Measurements from ENCODE around the gene SORCS3. TPM values are rescaled to one million over a fixed set of nuclear protein-coding genes. Genes with fewer than 3 reads are reported as not detected.

Gene SORCS3
- total RNA-seq, 1 experiment from 2014 or later: 0.04 TPM

DNA sequence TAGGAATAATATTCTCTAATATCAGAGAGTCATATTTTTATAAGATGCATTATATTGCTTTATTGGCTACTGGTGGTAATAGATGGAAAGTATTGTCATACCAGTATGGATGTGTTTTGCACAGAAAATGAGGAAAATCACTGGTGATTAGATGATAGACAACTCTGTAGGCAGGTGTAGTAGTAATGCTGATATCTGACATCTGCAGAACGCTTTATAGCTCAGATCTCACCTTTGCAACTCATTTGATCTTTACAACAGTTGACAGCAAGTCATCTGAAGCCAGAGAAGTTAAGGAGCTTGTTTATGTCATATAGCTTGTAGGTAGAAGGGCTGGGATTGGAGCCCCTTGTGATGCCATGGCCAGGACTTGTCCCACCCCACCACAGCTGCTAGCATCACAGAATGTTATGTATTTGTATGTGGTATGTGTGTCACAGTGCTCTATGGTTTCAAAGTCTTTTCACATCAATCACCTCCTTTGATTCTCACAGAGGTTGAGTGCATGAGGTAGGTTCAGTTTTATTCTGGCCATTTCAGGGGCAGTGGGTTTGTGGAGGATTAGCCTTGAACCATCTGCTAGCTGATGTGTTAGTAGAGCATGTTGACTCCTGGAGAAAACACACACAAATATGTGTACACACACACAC is 140.0 kb downstream of the SORCS3 start:
- no peaks in the 10 kb centered on the region for H4K20me1 ChIP-seq (ENCODE audit: control insufficient read depth, insufficient read depth, insufficient read length)
- WGBS (ENCODE audit: extremely low coverage, insufficient read length, low lambda C conversion rate): no CpG with 5 or more reads among the region's 1 CpG
- no peak overlapping the region for H2BK5ac ChIP-seq (ENCODE audit: insufficient read length, low read length)
- TF ChIP-seq, protein P1, sequence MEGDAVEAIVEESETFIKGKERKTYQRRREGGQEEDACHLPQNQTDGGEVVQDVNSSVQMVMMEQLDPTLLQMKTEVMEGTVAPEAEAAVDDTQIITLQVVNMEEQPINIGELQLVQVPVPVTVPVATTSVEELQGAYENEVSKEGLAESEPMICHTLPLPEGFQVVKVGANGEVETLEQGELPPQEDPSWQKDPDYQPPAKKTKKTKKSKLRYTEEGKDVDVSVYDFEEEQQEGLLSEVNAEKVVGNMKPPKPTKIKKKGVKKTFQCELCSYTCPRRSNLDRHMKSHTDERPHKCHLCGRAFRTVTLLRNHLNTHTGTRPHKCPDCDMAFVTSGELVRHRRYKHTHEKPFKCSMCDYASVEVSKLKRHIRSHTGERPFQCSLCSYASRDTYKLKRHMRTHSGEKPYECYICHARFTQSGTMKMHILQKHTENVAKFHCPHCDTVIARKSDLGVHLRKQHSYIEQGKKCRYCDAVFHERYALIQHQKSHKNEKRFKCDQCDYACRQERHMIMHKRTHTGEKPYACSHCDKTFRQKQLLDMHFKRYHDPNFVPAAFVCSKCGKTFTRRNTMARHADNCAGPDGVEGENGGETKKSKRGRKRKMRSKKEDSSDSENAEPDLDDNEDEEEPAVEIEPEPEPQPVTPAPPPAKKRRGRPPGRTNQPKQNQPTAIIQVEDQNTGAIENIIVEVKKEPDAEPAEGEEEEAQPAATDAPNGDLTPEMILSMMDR (conservative IDR thresholded peaks at IDR 0.05): no peak
- H3K27ac Mint-ChIP-seq: no peak overlapping the region
- H2AK5ac ChIP-seq (ENCODE audit: insufficient read length, low read length): no peak overlapping the region
- no peak overlapping the region for H3T11ph ChIP-seq (ENCODE audit: low read length)
- DNase-seq: no peak
- H3K14ac ChIP-seq (ENCODE audit: insufficient read depth, low read length): no peak overlapping the region
- peaks cover 0 to 11% of the 10 kb centered on the region in 2 experiments; a peak in 1 of 4 replicates for H3K4me1 Mint-ChIP-seq
- no peaks in the 10 kb centered on the region for H3K4me1 ChIP-seq (ENCODE audit: insufficient read depth, low read length)
- H3K27ac ChIP-seq (ENCODE audit: insufficient read length, low read depth, low read length): no peak overlapping the region
- no peak overlapping the region for H4K5ac ChIP-seq (ENCODE audit: insufficient read length, low read depth, low read length)
- H2BK120ac ChIP-seq (ENCODE audit: low read depth, low read length, poor library complexity, severe bottlenecking): no peak overlapping the region
- H3K36me3 Mint-ChIP-seq (ENCODE audit: insufficient read depth in 1 of 3, low read depth in 3 of 3): peaks cover 0 to 1% (median 0%) of the 10 kb centered on the region in 3 experiments; a peak in 2 of 7 replicates
- H3K18ac ChIP-seq (ENCODE audit: insufficient read length, low read depth, low read length): no peak overlapping the region
- no peak overlapping the region for H4K91ac ChIP-seq (ENCODE audit: insufficient read length, low read depth, low read length)
- no peak overlapping the region for H3K4ac ChIP-seq (ENCODE audit: low read depth, low read length)
- H3K9me3 Mint-ChIP-seq: no peaks in the 10 kb centered on the region
- no peaks in the 10 kb centered on the region for H3K23me2 ChIP-seq (ENCODE audit: insufficient read length, low read depth, low read length, poor library complexity, severe bottlenecking)
- H2AFZ ChIP-seq (ENCODE audit: low read length): no peak overlapping the region
- no peak overlapping the region for H2BK20ac ChIP-seq (ENCODE audit: low read depth, low read length, poor library complexity, severe bottlenecking)
- H3K56ac ChIP-seq (ENCODE audit: insufficient read length, low read depth, low read length): no peak overlapping the region
- H4K8ac ChIP-seq (replicated peaks; ENCODE audit: insufficient read length, low read depth, low read length): no peak overlapping the region
- H3K9me3 ChIP-seq (ENCODE audit: control insufficient read depth, low read depth, low read length): no peaks in the 10 kb centered on the region
- no peak overlapping the region for H3K9ac ChIP-seq (ENCODE audit: extremely low read depth, insufficient read length, low read length)
- no peak overlapping the region for H2BK12ac ChIP-seq (ENCODE audit: insufficient read length, low read depth, low read length)
- H3K79me1 ChIP-seq (ENCODE audit: insufficient read depth, low read depth, low read length, poor library complexity, severe bottlenecking): no peaks in the 10 kb centered on the region
- no peaks in the 10 kb centered on the region for H3K79me2 ChIP-seq (ENCODE audit: insufficient read depth, low read length)
- no peaks in the 10 kb centered on the region for H3K27me3 ChIP-seq (ENCODE audit: insufficient read depth, low read length)
- H2BK15ac ChIP-seq (ENCODE audit: low read depth, low read length): no peak overlapping the region
- no peak overlapping the region for H3K4me3 Mint-ChIP-seq
- no peak overlapping the region for H3K23ac ChIP-seq (ENCODE audit: insufficient read length, low read depth, low read length)
- H3K27me3 Mint-ChIP-seq (ENCODE audit: low read depth): peaks cover 9% of the 10 kb centered on the region
- no peak overlapping the region for H3K4me2 ChIP-seq (ENCODE audit: insufficient read depth, insufficient read length, low read length)

Data from H9 (cell line).